GM23248 (cell line): Measurements from ENCODE around the gene LAMA2. TPM values are rescaled to one million over a fixed set of nuclear protein-coding genes. Genes with fewer than 3 reads are reported as not detected.

Source experiments
- DNase-seq: peaks from one replicate; pipeline ENCODE4 v3.0.0-alpha.2; 2015
- H2AFZ ChIP-seq: fragments of 200-600 bp; sonication (generic); 2 replicates; pipeline ENCODE4 v1.6.1; 2016; ENCODE audit warnings: antibody characterized with exemption
- H3F3A ChIP-seq: fragments of 200-600 bp; sonication (generic); 2 replicates; pipeline ENCODE4 v1.6.1; 2016; ENCODE audit warnings: mild to moderate bottlenecking, antibody characterized with exemption, mixed run types; ENCODE audit not compliant: insufficient read depth
- H3K27ac ChIP-seq: fragments of 200-600 bp; sonication (generic); 2 replicates; pipeline ENCODE4 v1.5.1; 2016; ENCODE audit warnings: mild to moderate bottlenecking
- H3K27me3 ChIP-seq: fragments of 200-600 bp; sonication (generic); replicated peaks from 2 replicates; pipeline ENCODE4 v1.6.1; 2016; ENCODE audit warnings: mild to moderate bottlenecking; ENCODE audit not compliant: insufficient read depth
- H3K36me3 ChIP-seq: fragments of 200-600 bp; sonication (generic); 2 replicates; pipeline ENCODE4 v1.6.1; 2016; ENCODE audit warnings: low read depth, mild to moderate bottlenecking
- H3K4me1 ChIP-seq: fragments of 200-600 bp; sonication (generic); 2 replicates; pipeline ENCODE4 v1.6.1; 2016; ENCODE audit warnings: mild to moderate bottlenecking; ENCODE audit not compliant: insufficient read depth
- H3K4me2 ChIP-seq: fragments of 200-600 bp; sonication (generic); one replicate; pipeline ENCODE4 v1.6.1; 2016; ENCODE audit warnings: mild to moderate bottlenecking; ENCODE audit not compliant: unreplicated experiment
- H3K4me3 ChIP-seq: fragments of 200-600 bp; sonication (generic); 2 replicates; pipeline ENCODE4 v1.5.1; 2016; ENCODE audit warnings: mild to moderate bottlenecking
- H3K79me2 ChIP-seq: fragments of 200-600 bp; sonication (generic); 2 replicates; pipeline ENCODE4 v1.6.1; 2016; ENCODE audit warnings: mild to moderate bottlenecking; ENCODE audit not compliant: insufficient read depth
- H3K9ac ChIP-seq: fragments of 200-600 bp; sonication (generic); 2 replicates; pipeline ENCODE4 v1.6.1; 2016; ENCODE audit warnings: mild to moderate bottlenecking
- H3K9me2 ChIP-seq: fragments of 200-600 bp; sonication (generic); 2 replicates; pipeline ENCODE4 v1.6.1; 2016; ENCODE audit warnings: mixed run types, mild to moderate bottlenecking, moderate library complexity; ENCODE audit not compliant: insufficient read depth
- H3K9me3 ChIP-seq: fragments of 200-600 bp; sonication (generic); one replicate; pipeline ENCODE4 v1.6.1; 2017; ENCODE audit warnings: low read depth
- H4K20me1 ChIP-seq: fragments of 200-600 bp; sonication (generic); 2 replicates; pipeline ENCODE4 v1.6.0; 2016; ENCODE audit not compliant: insufficient read depth
- EZH2 ChIP-seq: fragments of 200-600 bp; sonication (generic); IDR thresholded peaks from 2 replicates; pipeline ENCODE4 v1.6.1; 2018; ENCODE audit warnings: antibody characterized with exemption, mild to moderate bottlenecking; ENCODE audit not compliant: insufficient read depth, poor library complexity, severe bottlenecking
- EZH2phosphoT487 ChIP-seq: fragments of 200-600 bp; sonication (generic); IDR thresholded peaks from 2 replicates; pipeline ENCODE4 v1.6.1; 2018; ENCODE audit warnings: antibody characterized with exemption, moderate library complexity, mild to moderate bottlenecking, low read depth; ENCODE audit not compliant: insufficient read depth
- WGBS, 2 experiments: methylation state at CpG; one replicate each; pipeline ENCODE4 v1.1.6; 2015 to 2017; ENCODE audit warnings: low lambda C conversion rate in 2 of 2, low coverage in 1 of 2; ENCODE audit errors: missing lambda C conversion rate in 2 of 2; 5-methylcytosine and 5-hydroxymethylcytosine counted together
- in situ Hi-C: fragments of 300-500 bp; cut with MboI; formaldehyde crosslinking; loops from 2 replicates; pipeline ENCODE4 v1.15.0; 2020
- polyA plus RNA-seq: library from polyadenylated mRNA; unstranded; fragments of >200 nt; fragmentation: Nextera tagmentation; extraction: Ambion mirVana; gene quantifications from 2 replicates; pipeline ENCODE4 v1.2.1, GENCODE V29; 2016
- total RNA-seq: library from RNA; depleted of rRNA; stranded (reverse); fragments of >200 nt; shearing (Covaris generic); gene quantifications from 2 replicates; pipeline ENCODE4 v1.2.3, GENCODE V29; 2014

The LAMA2 gene
- total and polyA plus RNA-seq, 2 experiments from 2014 or later: 8.3 to 31.1 TPM

GRCh38 chr6:129099696-129100095 lies 216.8 kb downstream of the LAMA2 start:
- 0 out of 2 replicates have a peak, but pooled peaks cover 13% of the 10 kb centered on the region for H3F3A ChIP-seq
- H3K27me3 ChIP-seq: no peaks in the 10 kb centered on the region
- TF ChIP-seq EZH2 (no peak), EZH2phosphoT487 (no peak)
- H3K9ac ChIP-seq: no peak overlapping the region
- no peak for DNase-seq
- no peak overlapping the region for H3K4me2 ChIP-seq
- H3K4me1 ChIP-seq: peaks cover 9% of the 10 kb centered on the region
- in situ Hi-C loops: no loop called here
- H3K9me3 ChIP-seq: no peaks in the 10 kb centered on the region
- no peaks in the 10 kb centered on the region for H3K79me2 ChIP-seq
- H3K9me2 ChIP-seq: no peaks in the 10 kb centered on the region
- no peaks in the 10 kb centered on the region for H4K20me1 ChIP-seq
- no peak overlapping the region for H3K4me3 ChIP-seq
- no peak overlapping the region for H2AFZ ChIP-seq
- no peak overlapping the region for H3K27ac ChIP-seq
- no peaks in the 10 kb centered on the region for H3K36me3 ChIP-seq

DNA sequence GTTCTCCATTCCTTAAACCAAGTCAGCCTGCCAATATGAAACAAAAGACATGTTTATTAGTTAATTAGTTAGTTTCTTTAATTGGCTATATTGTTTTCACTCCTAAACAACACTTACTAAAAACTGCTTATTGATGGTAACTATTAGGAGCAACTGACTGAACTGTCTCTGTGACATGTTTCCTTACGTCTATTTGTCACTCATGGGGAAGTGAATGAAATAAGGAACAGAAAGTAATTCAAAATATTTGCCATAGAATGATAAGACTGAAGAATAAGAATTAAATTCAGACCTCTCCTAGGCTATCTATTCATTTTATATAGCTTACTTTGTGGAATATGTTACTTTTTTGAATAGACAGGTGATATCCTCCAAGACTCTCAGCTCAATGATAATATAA lies 217.2 kb downstream of the LAMA2 start:
- no peak for DNase-seq
- Histone ChIP-seq H3K9ac (no peak overlapping the region), H3K4me2 (no peak overlapping the region), H3K27ac (no peak overlapping the region), H3K9me2 (no peaks in the 10 kb centered on the region), H3K36me3 (no peaks in the 10 kb centered on the region), H3K79me2 (no peaks in the 10 kb centered on the region), H3K4me1 (peaks cover 12% of the 10 kb centered on the region), H2AFZ (no peak overlapping the region), H4K20me1 (no peaks in the 10 kb centered on the region), H3K27me3 (no peaks in the 10 kb centered on the region), H3K9me3 (no peaks in the 10 kb centered on the region), H3K4me3 (no peak overlapping the region), H3F3A (0 out of 2 replicates have a peak, but pooled peaks cover 14% of the 10 kb centered on the region)
- in situ Hi-C loops: no loop called here
- 89 to 100% methylated on average over 1 of the region's 1 CpG for WGBS, 2 experiments
- no peak for TF ChIP-seq EZH2phosphoT487
- no peak for TF ChIP-seq EZH2

DNA sequence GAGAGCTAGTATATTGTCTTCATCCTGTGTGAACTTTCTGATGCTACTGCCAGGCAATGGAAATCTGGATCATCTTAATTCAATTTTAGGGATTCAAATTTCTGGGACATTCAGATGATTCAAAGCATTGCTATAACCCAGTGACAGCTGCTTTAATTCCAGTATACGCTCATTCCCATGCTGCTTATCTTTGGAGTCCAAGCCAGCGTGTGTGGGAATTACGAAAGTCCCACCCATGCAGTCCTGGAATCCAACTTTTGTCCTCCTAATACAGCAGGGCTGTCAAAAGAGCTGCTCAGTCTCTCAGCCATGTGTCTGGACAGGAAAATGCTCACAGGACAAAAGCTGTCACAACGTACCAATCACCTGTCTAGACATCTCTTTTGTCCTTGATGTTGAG lies 219.8 kb downstream of the LAMA2 start:
- Histone ChIP-seq H3K36me3 (no peaks in the 10 kb centered on the region), H3K4me2 (no peak overlapping the region), H3K79me2 (no peaks in the 10 kb centered on the region), H3K4me1 (peaks cover 12% of the 10 kb centered on the region), H3F3A (0 out of 2 replicates have a peak, but pooled peaks cover 14% of the 10 kb centered on the region), H3K9ac (no peak overlapping the region), H3K27me3 (no peaks in the 10 kb centered on the region), H3K27ac (no peak overlapping the region), H3K4me3 (no peak overlapping the region), H3K9me2 (no peaks in the 10 kb centered on the region), H2AFZ (no peak overlapping the region), H4K20me1 (no peaks in the 10 kb centered on the region), H3K9me3 (no peaks in the 10 kb centered on the region)
- in situ Hi-C loops: no loop called here
- no peak for DNase-seq
- TF ChIP-seq EZH2phosphoT487: no peak
- no peak for TF ChIP-seq EZH2
- 87 to 89% methylated on average over 4 of the region's 4 CpGs for WGBS, 2 experiments

DNA sequence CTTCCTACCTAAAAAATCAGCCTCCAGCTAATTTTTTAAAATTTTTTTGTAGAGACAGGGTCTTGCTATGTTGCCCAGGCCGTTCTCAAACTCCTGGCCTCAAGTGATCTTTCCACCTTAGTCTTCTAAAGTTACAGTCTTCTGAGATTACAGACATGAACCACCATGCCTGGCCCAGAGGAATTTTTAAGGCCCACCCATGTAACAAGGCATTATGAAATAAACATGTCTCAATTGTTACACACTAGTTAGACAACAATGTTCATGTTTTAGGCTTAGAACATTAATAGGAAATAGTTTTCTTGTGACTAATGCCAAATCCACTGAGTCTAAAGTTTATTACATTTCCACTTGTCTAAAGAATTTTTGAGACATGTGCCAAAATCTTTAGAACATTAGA lies 221.2 kb downstream of the LAMA2 start:
- Histone ChIP-seq H3K27ac (peak overlapping the region; percentile 32), H3K9me2 (no peaks in the 10 kb centered on the region), H3F3A (0 out of 2 replicates have a peak, but pooled peaks cover 14% of the 10 kb centered on the region), H3K4me2 (peak overlapping the region; percentile 3), H3K27me3 (no peaks in the 10 kb centered on the region), H4K20me1 (no peaks in the 10 kb centered on the region), H3K79me2 (no peaks in the 10 kb centered on the region), H3K9ac (no peak overlapping the region), H2AFZ (no peak overlapping the region), H3K4me1 (peaks cover 12% of the 10 kb centered on the region), H3K36me3 (no peaks in the 10 kb centered on the region), H3K4me3 (no peak overlapping the region), H3K9me3 (no peaks in the 10 kb centered on the region)
- in situ Hi-C loops: no loop called here
- TF ChIP-seq EZH2phosphoT487 (no peak), EZH2 (no peak)
- DNase-seq: peak; percentile 66
- 25 to 41% methylated on average over 1 of the region's 1 CpG for WGBS, 2 experiments

DNA sequence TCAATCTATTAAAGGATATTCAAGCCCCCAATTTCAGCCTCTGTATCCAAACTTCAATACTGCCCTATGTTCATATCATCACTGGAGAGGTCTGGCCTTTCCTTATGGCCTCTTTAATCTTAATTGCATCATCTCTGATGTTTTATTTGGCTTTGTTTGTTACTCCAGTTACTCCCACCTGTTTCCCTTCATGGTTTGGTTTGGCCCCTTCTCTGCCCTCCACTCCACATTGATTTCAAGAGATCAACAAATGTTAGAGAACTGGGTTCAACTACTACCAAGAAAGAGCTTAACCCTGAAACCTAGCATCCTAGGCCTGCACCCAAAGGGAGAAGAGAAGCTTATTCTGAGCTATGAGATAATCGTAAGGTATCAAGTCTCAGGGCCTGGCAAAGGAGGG lies 221.6 kb downstream of the LAMA2 start:
- H2AFZ ChIP-seq: no peak overlapping the region
- no peaks in the 10 kb centered on the region for H4K20me1 ChIP-seq
- H3K9me3 ChIP-seq: no peaks in the 10 kb centered on the region
- TF ChIP-seq EZH2: no peak
- no peak for TF ChIP-seq EZH2phosphoT487
- H3K4me2 ChIP-seq: no peak overlapping the region
- H3K9me2 ChIP-seq: no peaks in the 10 kb centered on the region
- no peaks in the 10 kb centered on the region for H3K27me3 ChIP-seq
- H3K27ac ChIP-seq: peak overlapping the region; percentile 26
- H3K4me3 ChIP-seq: no peak overlapping the region
- WGBS, 2 experiments: 96 to 100% methylated on average over 1 of the region's 1 CpG
- DNase-seq: no peak
- peaks cover 12% of the 10 kb centered on the region for H3K4me1 ChIP-seq
- H3K9ac ChIP-seq: no peak overlapping the region
- H3F3A ChIP-seq: 0 out of 2 replicates have a peak, but pooled peaks cover 14% of the 10 kb centered on the region
- in situ Hi-C loops: no loop called here
- H3K79me2 ChIP-seq: no peaks in the 10 kb centered on the region
- no peaks in the 10 kb centered on the region for H3K36me3 ChIP-seq
